Hepatocyte (in vitro differentiated cells): ENCODE data around the gene NOC2L. TPM values are rescaled to one million over a fixed set of nuclear protein-coding genes. Genes with fewer than 3 reads are reported as not detected.

Source experiments
- DNase-seq: peaks from one replicate; pipeline ENCODE4 v3.0.0-alpha.2; 2016; ENCODE audit warnings: low spot score
- H2AFZ ChIP-seq: fragments of 200-600 bp; sonication (generic); 2 replicates; pipeline ENCODE4 v1.6.0; 2016; ENCODE audit warnings: antibody characterized with exemption, mild to moderate bottlenecking
- H3K27ac ChIP-seq: fragments of 200-600 bp; sonication (generic); 2 replicates; pipeline ENCODE4 v1.5.1; 2016; ENCODE audit warnings: mild to moderate bottlenecking
- H3K27me3 ChIP-seq: fragments of 200-600 bp; sonication (generic); 2 replicates; pipeline ENCODE4 v1.6.1; 2016
- H3K36me3 ChIP-seq: fragments of 200-600 bp; sonication (generic); replicated peaks from 2 replicates; pipeline ENCODE4 v1.5.1; 2016; ENCODE audit warnings: low read depth; ENCODE audit not compliant: insufficient read depth
- H3K4me1 ChIP-seq: fragments of 200-600 bp; sonication (generic); 2 replicates; pipeline ENCODE4 v1.5.1; 2016; ENCODE audit warnings: mild to moderate bottlenecking, moderate library complexity; ENCODE audit not compliant: insufficient read depth
- H3K4me2 ChIP-seq: fragments of 200-600 bp; sonication (generic); 2 replicates; pipeline ENCODE4 v1.6.0; 2016
- H3K4me3 ChIP-seq: fragments of 200-600 bp; sonication (generic); 2 replicates; pipeline ENCODE4 v1.5.1; 2016; ENCODE audit warnings: mild to moderate bottlenecking
- H3K79me2 ChIP-seq: fragments of 200-600 bp; sonication (generic); 2 replicates; pipeline ENCODE4 v1.6.0; 2017; ENCODE audit warnings: mild to moderate bottlenecking
- H3K9me2 ChIP-seq: fragments of 200-600 bp; sonication (generic); replicated peaks from 2 replicates; pipeline ENCODE4 v1.6.0; 2017; ENCODE audit warnings: mild to moderate bottlenecking; ENCODE audit not compliant: insufficient read depth
- H3K9me3 ChIP-seq: fragments of 200-600 bp; sonication (generic); 2 replicates; pipeline ENCODE4 v1.5.1; 2016; ENCODE audit warnings: low read depth, mild to moderate bottlenecking
- H4K20me1 ChIP-seq: fragments of 200-600 bp; sonication (generic); 2 replicates; pipeline ENCODE4 v1.6.0; 2016; ENCODE audit warnings: mild to moderate bottlenecking; ENCODE audit not compliant: insufficient read depth, poor library complexity, severe bottlenecking
- EZH2 ChIP-seq: fragments of 200-600 bp; sonication (generic); IDR thresholded peaks from 2 replicates; pipeline ENCODE4 v1.6.1; 2016; ENCODE audit warnings: antibody characterized with exemption, mild to moderate bottlenecking, borderline replicate concordance
- EZH2phosphoT487 ChIP-seq: fragments of 200-600 bp; sonication (generic); IDR thresholded peaks from one replicate; pipeline ENCODE4 v1.6.1; 2018; ENCODE audit warnings: antibody characterized with exemption, mild to moderate bottlenecking, low read depth, moderate library complexity; ENCODE audit not compliant: unreplicated experiment, severe bottlenecking
- WGBS: methylation state at CpG from one replicate; pipeline ENCODE4 v1.1.6; 2016; ENCODE audit warnings: low lambda C conversion rate; ENCODE audit errors: missing lambda C conversion rate; 5-methylcytosine and 5-hydroxymethylcytosine counted together
- polyA plus RNA-seq: library from polyadenylated mRNA; unstranded; fragments of >200 nt; fragmentation: Nextera tagmentation; extraction: Ambion mirVana; gene quantifications from 2 replicates; pipeline ENCODE4 v1.2.1, GENCODE V29; 2016
- total RNA-seq: library from RNA; depleted of rRNA; stranded (reverse); fragments of >200 nt; gene quantifications from 2 replicates; pipeline ENCODE4 v1.2.3, GENCODE V29; 2014
- TF ChIP-seq, protein P1 (sequence below): fragments of 200-600 bp; sonication (generic); IDR thresholded peaks from 2 replicates; pipeline ENCODE4 v1.5.1; 2016; ENCODE audit warnings: antibody characterized with exemption, mild to moderate bottlenecking; ENCODE audit not compliant: poor library complexity

The NOC2L gene
- total and polyA plus RNA-seq, 2 experiments from 2014 or later: 44.3 to 66.6 TPM

DNA sequence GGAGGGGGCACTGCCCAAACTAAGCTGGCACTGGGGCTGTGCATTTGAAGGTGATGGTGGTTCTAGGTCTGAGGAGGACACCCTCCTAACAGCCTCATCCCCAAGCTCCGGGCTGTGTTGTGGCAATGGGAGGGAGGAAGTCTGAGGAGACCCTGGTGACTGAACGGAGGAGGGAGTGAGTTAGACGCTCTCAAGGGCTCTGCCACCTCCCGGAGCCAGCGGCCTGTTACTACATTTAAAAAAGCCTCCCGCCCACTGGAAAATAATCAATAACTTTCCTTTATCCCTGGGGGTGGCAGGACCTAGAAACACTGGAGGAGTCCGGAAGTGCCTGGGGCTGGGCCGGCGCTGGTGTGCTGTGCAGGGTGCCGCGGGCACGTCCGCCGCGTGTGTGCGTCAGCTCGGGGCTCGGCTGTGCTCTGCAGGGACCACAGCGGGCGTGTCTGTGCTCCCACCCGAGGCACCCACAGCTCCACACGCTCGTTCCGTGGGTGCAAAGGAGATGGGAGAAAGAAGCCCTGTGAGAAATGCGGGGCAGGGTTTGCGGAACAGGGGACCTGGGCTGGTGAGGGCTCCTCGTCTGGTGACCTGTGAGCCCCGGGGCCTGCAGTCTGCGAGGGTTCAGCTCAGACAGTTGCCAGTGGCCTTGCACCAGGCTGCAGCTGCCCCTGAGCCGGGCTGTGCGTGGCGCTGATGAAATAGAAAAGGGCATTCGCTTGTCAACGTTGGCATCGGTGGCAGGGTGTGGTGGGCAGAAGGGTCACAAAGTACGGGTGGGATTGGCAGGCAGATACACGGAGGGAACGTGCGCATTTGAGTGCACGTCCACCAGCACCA lies 30.0 kb downstream of the NOC2L start:
- Histone ChIP-seq H3K27ac (no peak overlapping the region), H3K79me2 (no peaks in the 10 kb centered on the region), H3K4me1 (peaks cover 26% of the 10 kb centered on the region), H3K9me3 (no peaks in the 10 kb centered on the region), H3K4me3 (no peak overlapping the region), H4K20me1 (peaks cover 6% of the 10 kb centered on the region), H2AFZ (no peak overlapping the region), H3K27me3 (peaks cover 40% of the 10 kb centered on the region), H3K9me2 (no peaks in the 10 kb centered on the region), H3K36me3 (no peaks in the 10 kb centered on the region), H3K4me2 (no peak overlapping the region)
- DNase-seq: no peak
- TF ChIP-seq, protein P1, sequence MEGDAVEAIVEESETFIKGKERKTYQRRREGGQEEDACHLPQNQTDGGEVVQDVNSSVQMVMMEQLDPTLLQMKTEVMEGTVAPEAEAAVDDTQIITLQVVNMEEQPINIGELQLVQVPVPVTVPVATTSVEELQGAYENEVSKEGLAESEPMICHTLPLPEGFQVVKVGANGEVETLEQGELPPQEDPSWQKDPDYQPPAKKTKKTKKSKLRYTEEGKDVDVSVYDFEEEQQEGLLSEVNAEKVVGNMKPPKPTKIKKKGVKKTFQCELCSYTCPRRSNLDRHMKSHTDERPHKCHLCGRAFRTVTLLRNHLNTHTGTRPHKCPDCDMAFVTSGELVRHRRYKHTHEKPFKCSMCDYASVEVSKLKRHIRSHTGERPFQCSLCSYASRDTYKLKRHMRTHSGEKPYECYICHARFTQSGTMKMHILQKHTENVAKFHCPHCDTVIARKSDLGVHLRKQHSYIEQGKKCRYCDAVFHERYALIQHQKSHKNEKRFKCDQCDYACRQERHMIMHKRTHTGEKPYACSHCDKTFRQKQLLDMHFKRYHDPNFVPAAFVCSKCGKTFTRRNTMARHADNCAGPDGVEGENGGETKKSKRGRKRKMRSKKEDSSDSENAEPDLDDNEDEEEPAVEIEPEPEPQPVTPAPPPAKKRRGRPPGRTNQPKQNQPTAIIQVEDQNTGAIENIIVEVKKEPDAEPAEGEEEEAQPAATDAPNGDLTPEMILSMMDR: no peak
- no peak for TF ChIP-seq EZH2
- TF ChIP-seq EZH2phosphoT487: no peak
- whole genome bisulfite sequencing: 87% methylated on average over 40 of the region's 40 CpGs

DNA sequence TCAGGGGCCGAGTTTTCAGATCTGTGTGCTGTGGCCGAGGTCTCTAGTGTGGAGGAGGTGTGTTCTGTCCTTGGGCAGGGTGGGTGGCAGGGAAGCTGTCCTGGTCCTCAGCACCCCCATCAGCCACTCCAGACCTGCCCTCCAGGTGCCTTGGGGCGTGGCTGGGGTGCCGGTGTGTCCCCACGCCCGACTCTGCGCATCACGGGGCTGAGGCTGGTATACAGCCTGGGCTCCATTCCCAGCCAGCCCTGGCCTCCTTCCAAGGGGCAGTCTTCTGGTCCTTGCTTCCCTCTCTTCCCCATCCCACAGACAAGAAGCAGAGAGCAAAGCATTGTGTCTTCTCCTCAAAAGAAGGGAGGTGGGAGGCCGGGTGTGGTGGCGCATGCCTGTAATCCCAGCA lies 31.3 kb downstream of the NOC2L start:
- Histone ChIP-seq H3K4me3 (no peak overlapping the region), H3K4me1 (peaks cover 25% of the 10 kb centered on the region), H2AFZ (no peak overlapping the region), H3K27me3 (peaks cover 39% of the 10 kb centered on the region), H3K9me2 (no peaks in the 10 kb centered on the region), H3K36me3 (no peaks in the 10 kb centered on the region), H4K20me1 (peaks cover 6% of the 10 kb centered on the region), H3K79me2 (no peaks in the 10 kb centered on the region), H3K4me2 (no peak overlapping the region), H3K27ac (no peak overlapping the region), H3K9me3 (no peaks in the 10 kb centered on the region)
- TF ChIP-seq, protein P1: no peak
- no peak for TF ChIP-seq EZH2
- TF ChIP-seq EZH2phosphoT487: no peak
- DNase-seq: no peak
- 84% methylated on average over 10 of the region's 10 CpGs for WGBS

DNA sequence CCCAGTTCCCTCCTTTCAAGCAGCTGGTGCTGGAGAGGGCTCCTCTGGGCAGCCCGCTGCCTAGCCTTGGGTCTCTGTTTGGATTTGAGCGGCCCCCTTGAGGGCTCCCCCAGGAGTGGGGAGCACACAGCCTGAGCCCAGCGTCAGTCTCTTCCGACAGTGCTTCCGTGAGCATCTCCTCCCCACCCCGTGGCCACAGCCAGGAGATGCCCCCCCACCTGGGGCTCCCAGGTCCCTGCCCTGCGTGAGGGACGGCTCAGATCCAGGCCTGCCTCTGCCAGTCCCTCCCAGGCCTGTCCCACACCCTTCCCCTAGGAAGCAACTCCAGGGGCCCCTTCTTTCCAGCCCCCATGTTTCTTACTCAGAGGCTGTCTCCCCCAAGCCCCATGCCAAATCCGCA lies 31.8 kb downstream of the NOC2L start:
- H3K79me2 ChIP-seq: no peaks in the 10 kb centered on the region
- no peak overlapping the region for H3K4me2 ChIP-seq
- H3K4me1 ChIP-seq: peaks cover 22% of the 10 kb centered on the region
- peaks cover 42% of the 10 kb centered on the region for H3K27me3 ChIP-seq
- TF ChIP-seq EZH2phosphoT487 (no peak), EZH2 (no peak)
- TF ChIP-seq, protein P1: no peak
- H2AFZ ChIP-seq: no peak overlapping the region
- DNase-seq: no peak
- peaks cover 6% of the 10 kb centered on the region for H4K20me1 ChIP-seq
- WGBS: 84% methylated on average over 8 of the region's 9 CpGs
- H3K9me3 ChIP-seq: no peaks in the 10 kb centered on the region
- H3K27ac ChIP-seq: no peak overlapping the region
- no peaks in the 10 kb centered on the region for H3K36me3 ChIP-seq
- H3K9me2 ChIP-seq: no peaks in the 10 kb centered on the region
- no peak overlapping the region for H3K4me3 ChIP-seq
